H54 (cell line): ENCODE results near the gene ATOSB.
A peak's percentile ranks its signal among the peaks of the same experiment; 100 is the strongest.

Experiments used
- DNase-seq: peaks from one replicate; pipeline ENCODE4 v3.0.0; 2011; ENCODE audit warnings: low spot score, mixed read lengths; ENCODE audit not compliant: insufficient read length
- FAIRE-seq: peaks from 3 replicates; lab custom pipeline; 2011; peaks lifted over from hg19 to GRCh38; lab: Jason Lieb, UNC
- POLR2A ChIP-seq: IDR thresholded peaks from 2 replicates; pipeline ENCODE4 v1.6.1; 2011; ENCODE audit warnings: low read depth, mild to moderate bottlenecking, low read length

ATOSB gene

GRCh38 chr9:35136866-35137265 lies 21.2 kb upstream of the ATOSB start:
- DNase-seq: no peak
- TF ChIP-seq POLR2A: no peak
- FAIRE-seq: no peak

DNA sequence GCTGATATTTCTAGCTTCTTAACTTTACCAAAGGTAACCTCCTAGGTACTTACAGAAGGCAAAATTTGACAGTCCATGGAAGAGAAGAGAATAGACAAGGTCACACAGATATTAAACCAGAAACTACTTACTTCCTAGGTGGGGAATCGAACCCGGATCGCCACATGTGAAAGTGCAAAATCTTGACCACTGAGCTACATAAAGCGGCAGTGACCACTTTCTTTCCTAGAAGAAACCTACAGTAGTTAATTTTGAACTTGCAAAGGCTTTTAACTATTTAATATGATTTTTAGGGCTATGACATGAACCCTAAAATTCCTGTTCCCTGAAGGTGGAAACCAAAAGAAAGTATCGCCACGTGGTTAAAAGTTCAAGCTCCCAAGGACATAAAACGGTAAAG lies 20.3 kb upstream of the ATOSB start:
- no peak for FAIRE-seq
- no peak for TF ChIP-seq POLR2A
- DNase-seq: no peak

- DNase-seq (no peak), FAIRE-seq (no peak)
- TF ChIP-seq POLR2A: no peak
Observed at GRCh38 chr9:35134920-35135319, 19.3 kb upstream of the ATOSB start.

DNA sequence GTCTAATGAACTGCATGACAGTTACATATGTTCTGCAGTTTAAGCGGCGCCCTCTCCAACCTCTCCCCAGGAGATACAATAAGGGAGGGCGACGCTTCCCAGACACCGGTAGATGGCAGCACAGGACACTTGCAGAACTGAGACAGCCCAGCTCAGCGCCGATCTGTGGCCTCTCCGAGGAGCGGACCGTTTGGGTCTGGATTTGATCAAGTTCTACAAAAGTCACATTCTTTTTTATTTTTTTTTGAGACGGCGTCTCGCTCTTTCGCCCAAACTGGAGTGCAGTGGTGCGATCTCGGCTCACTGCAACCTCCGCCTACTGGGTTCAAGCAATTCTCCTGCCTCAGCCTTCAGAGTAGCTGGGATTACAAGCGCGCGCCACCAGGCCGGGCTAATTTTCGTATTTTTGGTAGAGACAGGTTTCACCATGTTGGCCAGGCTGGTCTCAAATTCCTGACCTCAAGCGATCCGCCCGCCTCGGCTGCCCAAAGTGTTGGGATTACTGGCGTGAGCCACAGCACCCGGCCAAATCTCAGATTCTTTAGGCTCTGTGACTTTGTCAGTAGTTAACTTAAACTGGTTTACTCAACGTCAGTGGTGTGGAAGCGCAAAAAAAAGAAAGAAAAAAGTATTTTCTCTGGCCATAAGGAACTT lies 1.4 kb upstream of the ATOSB start:
- peak; percentile 67 for DNase-seq
- FAIRE-seq: peak; percentile 68
- TF ChIP-seq POLR2A: no peak

DNA sequence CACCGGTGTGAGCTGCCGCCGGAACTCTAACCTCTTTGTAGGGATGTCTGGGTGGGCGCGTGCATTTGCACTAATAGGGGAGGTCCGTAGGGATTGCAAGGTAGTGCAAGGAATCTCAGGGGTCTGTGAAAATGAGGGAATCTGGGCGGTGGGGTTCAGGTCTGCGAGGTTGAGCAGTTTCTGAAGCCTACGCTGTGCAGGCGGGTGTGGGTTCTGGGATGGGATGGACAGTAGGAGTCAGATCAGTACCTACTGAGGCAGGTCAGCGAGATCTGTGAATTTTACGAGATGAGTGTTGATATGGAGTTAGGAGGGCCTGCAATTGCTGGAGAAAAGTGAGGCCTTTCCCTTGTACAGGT lies 856 bp upstream of the ATOSB start:
- FAIRE-seq: no peak
- no peak for TF ChIP-seq POLR2A

DNA sequence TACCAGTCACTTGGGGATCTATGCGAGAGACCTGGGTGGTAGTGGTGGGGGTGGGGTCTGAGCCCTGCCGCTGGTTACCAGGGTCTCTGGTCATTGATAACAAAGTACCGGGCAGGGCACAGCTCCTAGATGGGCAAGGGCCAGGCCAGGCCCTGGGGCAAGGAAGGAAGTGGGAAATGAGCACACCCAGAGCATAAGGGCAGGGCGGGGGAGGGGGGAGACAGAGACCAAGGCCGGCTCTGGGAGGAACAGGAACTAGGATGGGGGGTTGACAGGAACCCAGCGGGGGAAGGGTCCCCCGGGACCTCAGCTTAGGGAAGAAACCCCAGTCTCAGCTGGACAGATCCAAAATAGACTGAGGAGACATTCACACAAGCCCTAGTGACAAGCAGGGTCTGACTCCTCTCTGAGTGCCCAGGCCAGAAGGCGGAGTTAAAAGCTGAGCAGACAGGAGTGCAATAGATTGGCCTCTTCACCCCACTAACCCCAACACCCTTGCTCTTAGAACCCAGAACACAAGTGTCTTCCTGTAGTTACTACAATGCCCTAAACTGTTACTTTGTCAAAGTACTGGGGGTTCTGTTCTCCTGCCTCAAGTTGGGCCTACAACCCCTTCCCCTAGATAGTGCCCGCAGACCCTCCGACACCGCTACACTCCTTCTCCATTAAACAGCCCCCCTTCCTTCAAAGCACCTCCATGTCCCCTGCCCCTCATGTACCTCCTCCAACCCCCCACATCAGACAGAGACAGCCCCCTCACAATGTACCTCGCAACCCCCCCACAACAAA lies 628 bp downstream of the ATOSB start:
- FAIRE-seq (no peak), DNase-seq (no peak)

More for the DNA sequence above, 856 bp upstream of the ATOSB start:
- DNase-seq: no peak

GRCh38 chr9:35114113-35114839 lies 1.4 kb downstream of the ATOSB start:
- FAIRE-seq: peak; percentile 86
- peak; percentile 51 for DNase-seq

More for the DNA sequence above, 628 bp downstream of the ATOSB start:
- no peak for TF ChIP-seq POLR2A

DNA sequence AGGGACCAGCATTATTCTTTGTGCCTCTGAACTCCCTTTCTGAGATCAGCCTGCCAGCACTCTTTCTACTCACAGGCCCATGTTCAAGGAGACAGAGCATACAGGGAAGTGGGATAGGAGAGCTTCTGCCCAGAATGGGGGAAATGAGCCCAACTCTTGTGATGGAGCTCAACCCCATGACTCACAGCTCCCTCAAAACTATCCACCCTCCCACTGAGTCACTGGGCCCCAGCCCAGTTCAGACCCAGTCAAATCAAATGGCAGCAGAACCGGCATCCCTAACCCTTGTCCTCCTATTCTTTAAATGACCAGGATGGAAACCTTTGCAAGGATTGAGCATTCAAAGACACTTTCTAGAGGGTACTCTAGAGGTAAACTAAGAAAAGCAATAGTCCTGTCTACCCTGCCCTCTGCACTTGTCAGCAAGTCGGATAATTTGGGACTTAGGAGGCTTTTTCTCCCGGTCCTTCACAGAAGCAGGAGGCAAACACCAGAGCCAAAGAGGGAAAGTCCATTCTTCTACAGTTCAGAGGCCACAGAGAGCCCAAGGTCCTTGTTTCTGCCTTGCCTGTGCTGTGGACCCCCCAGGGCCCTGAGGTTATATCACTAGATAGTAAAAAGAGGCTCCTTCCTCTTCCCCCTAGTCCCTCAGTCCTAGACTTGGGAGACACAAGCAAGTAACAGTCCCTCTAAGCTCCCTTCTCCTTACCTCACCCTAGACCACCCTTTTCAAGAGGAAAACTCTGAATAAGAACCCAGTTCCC lies 3.2 kb downstream of the ATOSB start:
- DNase-seq: peak; percentile 23

More at GRCh38 chr9:35114113-35114839, 1.4 kb downstream of the ATOSB start:
- TF ChIP-seq POLR2A: 0 out of 2 replicates have a peak, but pooled peaks have one; percentile 18

DNA sequence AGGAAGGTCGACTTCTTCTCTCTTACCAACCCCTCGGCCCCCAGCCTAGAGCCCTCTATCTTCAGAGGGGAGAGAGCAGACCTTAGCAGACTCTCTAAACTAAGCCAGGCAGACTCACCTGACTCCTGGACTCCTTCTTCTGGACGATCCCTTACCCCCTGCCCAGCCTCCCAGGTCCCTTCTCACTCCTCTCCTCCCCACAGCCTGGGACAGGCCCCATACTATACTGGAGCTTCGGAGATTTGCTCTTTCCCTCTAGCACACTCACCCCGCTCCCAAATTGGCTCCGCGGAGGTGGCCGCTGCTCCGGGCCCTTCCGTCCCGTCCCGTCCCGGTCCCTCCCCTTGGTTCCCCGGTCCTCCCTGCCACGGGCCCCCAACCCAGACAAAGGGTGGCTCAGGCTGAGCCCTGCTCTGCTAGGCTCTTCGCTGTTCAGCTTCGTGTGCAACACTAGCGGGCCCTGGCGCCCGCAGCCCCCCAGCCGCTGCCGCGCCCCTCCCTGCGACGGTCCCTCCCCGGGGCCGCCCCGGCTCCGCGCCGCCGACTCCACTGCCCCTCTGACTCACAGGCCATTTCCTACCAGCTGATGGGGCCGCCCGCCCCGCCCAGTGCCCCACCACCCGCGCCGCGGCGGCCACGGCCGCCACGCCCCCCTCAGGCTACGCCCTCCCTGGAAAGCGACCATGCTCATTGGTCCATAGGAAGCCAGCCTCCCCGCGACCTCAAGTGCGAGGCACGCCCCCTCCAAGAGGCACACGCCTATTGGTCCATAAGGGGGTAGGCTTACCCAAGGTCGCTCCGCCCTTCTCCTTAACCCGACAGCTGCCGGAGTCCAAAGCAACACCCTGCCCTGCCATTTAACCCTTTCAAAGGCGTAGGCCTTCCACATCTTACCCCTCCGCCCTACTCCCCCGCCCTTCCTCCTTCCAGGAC lies 4.4 kb downstream of the ATOSB start:
- DNase-seq: peak; percentile 65
- TF ChIP-seq POLR2A: peak; percentile 65
- FAIRE-seq: peak; percentile 89

More for the DNA sequence above, 3.2 kb downstream of the ATOSB start:
- no peak for TF ChIP-seq POLR2A
- FAIRE-seq: peak; percentile 38

GRCh38 chr9:35110327-35110761 lies 5.3 kb downstream of the ATOSB start:
- FAIRE-seq: peak; percentile 86
- TF ChIP-seq POLR2A: no peak
- DNase-seq: peak; percentile 49

- DNase-seq: no peak
- FAIRE-seq: no peak
- TF ChIP-seq POLR2A: no peak
Observed at GRCh38 chr9:35108946-35109575, 6.6 kb downstream of the ATOSB start.

- no peak for DNase-seq
- no peak for TF ChIP-seq POLR2A
Observed at GRCh38 chr9:35108461-35108860, 7.2 kb downstream of the ATOSB start.

More at GRCh38 chr9:35108461-35108860, 7.2 kb downstream of the ATOSB start:
- FAIRE-seq: no peak
